Measurements from ENCODE around the gene MAP6.

DNA sequence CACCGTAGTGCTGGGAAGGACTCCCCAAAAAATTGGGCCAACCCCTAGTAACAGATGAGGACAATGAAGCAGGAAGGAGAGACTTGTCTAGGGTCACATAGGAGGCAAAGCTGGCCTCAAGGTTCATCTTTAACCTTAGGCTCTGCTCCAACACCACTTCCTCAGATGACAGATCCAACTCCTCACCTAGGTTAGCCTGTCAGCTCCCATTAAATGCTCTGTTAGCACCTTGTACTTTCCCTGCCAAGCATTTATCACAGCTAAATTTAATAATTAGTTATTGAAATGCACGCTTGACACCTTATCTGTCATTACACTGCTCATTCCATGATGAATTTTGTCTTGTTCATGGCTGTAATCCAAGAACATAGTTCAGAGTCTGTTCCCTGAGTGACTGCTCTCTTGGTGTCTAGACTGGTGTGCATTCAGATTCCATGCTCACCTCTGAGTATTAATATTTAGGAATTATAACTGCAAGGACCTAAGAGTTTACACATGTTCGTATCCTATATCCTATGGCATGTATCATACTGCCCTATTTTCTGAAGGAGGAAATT lies 18.6 kb downstream of the MAP6 start:
- TF ChIP-seq, protein P1, sequence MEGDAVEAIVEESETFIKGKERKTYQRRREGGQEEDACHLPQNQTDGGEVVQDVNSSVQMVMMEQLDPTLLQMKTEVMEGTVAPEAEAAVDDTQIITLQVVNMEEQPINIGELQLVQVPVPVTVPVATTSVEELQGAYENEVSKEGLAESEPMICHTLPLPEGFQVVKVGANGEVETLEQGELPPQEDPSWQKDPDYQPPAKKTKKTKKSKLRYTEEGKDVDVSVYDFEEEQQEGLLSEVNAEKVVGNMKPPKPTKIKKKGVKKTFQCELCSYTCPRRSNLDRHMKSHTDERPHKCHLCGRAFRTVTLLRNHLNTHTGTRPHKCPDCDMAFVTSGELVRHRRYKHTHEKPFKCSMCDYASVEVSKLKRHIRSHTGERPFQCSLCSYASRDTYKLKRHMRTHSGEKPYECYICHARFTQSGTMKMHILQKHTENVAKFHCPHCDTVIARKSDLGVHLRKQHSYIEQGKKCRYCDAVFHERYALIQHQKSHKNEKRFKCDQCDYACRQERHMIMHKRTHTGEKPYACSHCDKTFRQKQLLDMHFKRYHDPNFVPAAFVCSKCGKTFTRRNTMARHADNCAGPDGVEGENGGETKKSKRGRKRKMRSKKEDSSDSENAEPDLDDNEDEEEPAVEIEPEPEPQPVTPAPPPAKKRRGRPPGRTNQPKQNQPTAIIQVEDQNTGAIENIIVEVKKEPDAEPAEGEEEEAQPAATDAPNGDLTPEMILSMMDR (IDR thresholded peaks at IDR 0.05), result no peak
- TF ChIP-seq POLR2A (IDR thresholded peaks at IDR 0.05), result no peak
- no peak for TF ChIP-seq POLR2AphosphoS5 (IDR thresholded peaks at IDR 0.05)

Data from sigmoid colon (tissue), 4 donors.